Measurements from ENCODE around the gene SUSD4.

DNA sequence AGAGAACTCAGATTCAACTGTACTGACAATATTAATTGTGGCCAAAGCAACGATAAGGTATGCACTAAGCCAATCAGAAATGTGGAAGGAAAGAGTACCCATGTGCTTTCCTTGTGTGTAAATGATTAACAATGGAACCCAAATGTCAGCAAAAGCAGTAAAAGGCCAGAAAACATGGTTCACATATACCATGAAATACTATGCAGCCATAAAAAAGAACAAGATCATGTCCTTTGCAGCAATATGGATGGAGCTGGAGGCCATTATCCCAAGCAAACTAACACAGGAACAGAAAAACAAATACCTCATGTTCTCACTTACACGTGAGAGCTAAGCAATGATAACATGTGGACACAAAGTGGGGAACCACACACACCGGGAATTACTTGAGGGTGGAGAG is 78.5 kb downstream of the SUSD4 start:
- TF ChIP-seq, protein P1, sequence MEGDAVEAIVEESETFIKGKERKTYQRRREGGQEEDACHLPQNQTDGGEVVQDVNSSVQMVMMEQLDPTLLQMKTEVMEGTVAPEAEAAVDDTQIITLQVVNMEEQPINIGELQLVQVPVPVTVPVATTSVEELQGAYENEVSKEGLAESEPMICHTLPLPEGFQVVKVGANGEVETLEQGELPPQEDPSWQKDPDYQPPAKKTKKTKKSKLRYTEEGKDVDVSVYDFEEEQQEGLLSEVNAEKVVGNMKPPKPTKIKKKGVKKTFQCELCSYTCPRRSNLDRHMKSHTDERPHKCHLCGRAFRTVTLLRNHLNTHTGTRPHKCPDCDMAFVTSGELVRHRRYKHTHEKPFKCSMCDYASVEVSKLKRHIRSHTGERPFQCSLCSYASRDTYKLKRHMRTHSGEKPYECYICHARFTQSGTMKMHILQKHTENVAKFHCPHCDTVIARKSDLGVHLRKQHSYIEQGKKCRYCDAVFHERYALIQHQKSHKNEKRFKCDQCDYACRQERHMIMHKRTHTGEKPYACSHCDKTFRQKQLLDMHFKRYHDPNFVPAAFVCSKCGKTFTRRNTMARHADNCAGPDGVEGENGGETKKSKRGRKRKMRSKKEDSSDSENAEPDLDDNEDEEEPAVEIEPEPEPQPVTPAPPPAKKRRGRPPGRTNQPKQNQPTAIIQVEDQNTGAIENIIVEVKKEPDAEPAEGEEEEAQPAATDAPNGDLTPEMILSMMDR (IDR thresholded peaks at IDR 0.05): no peak
- TF ChIP-seq POLR2A (IDR thresholded peaks at IDR 0.05): no peak
